ENCODE data around the gene ZBTB6. TPM values are rescaled to one million over a fixed set of nuclear protein-coding genes. Genes with fewer than 3 reads are reported as not detected.
"Not testable (repeated sequence)": the region's sequence is repeated elsewhere in the genome, so short reads cannot be mapped to it uniquely, and the experiment has no call there.

The ZBTB6 gene
- total RNA-seq, 4 donors from 2014 or later: 6.5 to 12.9 (median 9.5) TPM

- peaks cover 0 to 10% (median 1%) of the 10 kb centered on the region in 4 donors for H3K36me3 ChIP-seq
- WGBS: 81% methylated on average over 1 of the region's 1 CpG
- intact Hi-C loops (cut with DNase I): no loop called here
- TF ChIP-seq POLR2AphosphoS5 (IDR thresholded peaks at IDR 0.05) (no peak), EP300 (IDR thresholded peaks at IDR 0.05) (no peak), POLR2A (IDR thresholded peaks at IDR 0.05; ENCODE audit: low read depth) (no peak), CTCF (IDR thresholded peaks at IDR 0.05) (no peak)
- no peak for DNase-seq (ENCODE audit: extremely low spot score)
- no peaks in the 10 kb centered on the region for H3K9me3 ChIP-seq
- H3K4me1 ChIP-seq: peaks cover 28 to 53% (median 38%) of the 10 kb centered on the region in 4 donors
- H3K4me3 ChIP-seq: peak overlapping the region in 1 of 4 donors; percentile 78
- no peak overlapping the region for H3K27ac ChIP-seq (replicated peaks in 1 of 4)
- no peaks in the 10 kb centered on the region for H3K27me3 ChIP-seq
Observed at GRCh38 chr9:122929796-122930354, 16.8 kb upstream of the ZBTB6 start.

- Histone ChIP-seq H3K9me3 (no peaks in the 10 kb centered on the region), H3K27ac (replicated peaks in 1 of 4) (no peak overlapping the region), H3K4me1 (peaks cover 0 to 5% (median 2%) of the 10 kb centered on the region in 4 donors), H3K4me3 (no peak overlapping the region), H3K36me3 (peaks cover 0 to 36% (median 22%) of the 10 kb centered on the region in 4 donors), H3K27me3 (no peaks in the 10 kb centered on the region)
- WGBS: 92% methylated on average over 3 of the region's 3 CpGs
- intact Hi-C loops (cut with DNase I): no loop called here
- no peak for DNase-seq (ENCODE audit: extremely low spot score)
- TF ChIP-seq CTCF (IDR thresholded peaks at IDR 0.05): no peak
- TF ChIP-seq POLR2AphosphoS5 (IDR thresholded peaks at IDR 0.05): no peak
- TF ChIP-seq POLR2A (IDR thresholded peaks at IDR 0.05; ENCODE audit: low read depth): no peak
- no peak for TF ChIP-seq EP300 (IDR thresholded peaks at IDR 0.05)
Observed at GRCh38 chr9:122923947-122924346, 10.8 kb upstream of the ZBTB6 start.

DNA sequence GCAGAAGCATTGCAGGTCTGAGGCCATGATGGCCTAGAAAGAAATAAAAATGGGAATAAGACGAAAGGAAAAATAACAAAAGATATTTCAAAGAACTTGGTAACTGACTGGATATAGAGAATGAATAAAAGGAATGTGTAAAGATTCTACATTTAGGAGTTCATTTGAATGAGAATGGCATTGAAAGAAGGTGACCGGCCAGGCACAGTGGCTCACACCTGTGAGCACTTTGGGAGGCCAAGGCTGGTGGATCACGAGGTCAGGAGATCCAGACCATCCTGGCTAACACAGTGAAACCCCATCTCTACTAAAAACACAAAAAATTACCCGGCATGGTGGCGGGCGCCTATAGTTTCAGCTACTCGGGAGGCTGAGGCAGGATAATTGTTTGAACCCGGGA, 9.6 kb upstream of the ZBTB6 start:
- intact Hi-C loops (cut with DNase I): no loop called here
- H3K36me3 ChIP-seq: peaks cover 0 to 34% (median 29%) of the 10 kb centered on the region in 4 donors
- no peak overlapping the region for H3K27ac ChIP-seq (replicated peaks in 1 of 4)
- H3K4me3 ChIP-seq: no peak overlapping the region
- no peaks in the 10 kb centered on the region for H3K9me3 ChIP-seq
- no peak for DNase-seq (ENCODE audit: extremely low spot score)
- H3K27me3 ChIP-seq: no peaks in the 10 kb centered on the region
- whole genome bisulfite sequencing: 87% methylated on average over 8 of the region's 8 CpGs
- TF ChIP-seq CTCF (IDR thresholded peaks at IDR 0.05) (no peak), EP300 (IDR thresholded peaks at IDR 0.05) (no peak), POLR2A (IDR thresholded peaks at IDR 0.05; ENCODE audit: low read depth) (no peak), POLR2AphosphoS5 (IDR thresholded peaks at IDR 0.05) (no peak)
- peaks cover 0 to 3% (median 0%) of the 10 kb centered on the region in 4 donors for H3K4me1 ChIP-seq

DNA sequence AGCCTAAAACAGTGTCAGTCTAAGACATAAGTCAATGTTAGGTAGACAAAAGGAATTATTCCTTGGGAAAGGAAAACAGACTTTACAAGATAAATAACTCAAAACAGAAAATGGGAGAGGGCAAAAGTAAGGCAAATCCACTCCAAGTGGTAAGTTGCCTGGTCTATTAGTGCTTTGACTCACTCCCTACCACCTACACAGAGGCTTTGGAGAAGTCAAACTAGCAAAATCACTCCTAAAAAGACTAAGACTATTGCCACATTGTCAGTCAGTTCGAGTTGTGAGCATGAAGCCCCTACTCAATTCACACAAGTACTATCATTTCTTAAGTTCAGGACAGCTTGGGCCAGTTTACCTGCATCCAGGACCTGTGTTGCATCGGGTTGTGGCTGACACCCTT, 5.2 kb upstream of the ZBTB6 start:
- TF ChIP-seq POLR2AphosphoS5 (IDR thresholded peaks at IDR 0.05): no peak
- TF ChIP-seq CTCF (IDR thresholded peaks at IDR 0.05): no peak
- no peak for TF ChIP-seq EP300 (IDR thresholded peaks at IDR 0.05)
- no peak for TF ChIP-seq POLR2A (IDR thresholded peaks at IDR 0.05; ENCODE audit: low read depth)
- peaks cover 4 to 8% (median 5%) of the 10 kb centered on the region in 4 donors for H3K4me1 ChIP-seq
- no peak for DNase-seq (ENCODE audit: extremely low spot score)
- H3K4me3 ChIP-seq: no peak overlapping the region
- H3K27ac ChIP-seq (replicated peaks in 1 of 4): no peak overlapping the region
- intact Hi-C loops (cut with DNase I): no loop called here
- H3K9me3 ChIP-seq: no peaks in the 10 kb centered on the region
- peaks cover 0 to 29% (median 27%) of the 10 kb centered on the region in 4 donors for H3K36me3 ChIP-seq
- H3K27me3 ChIP-seq: no peaks in the 10 kb centered on the region
- 100% methylated on average over 2 of the region's 2 CpGs for WGBS

DNA sequence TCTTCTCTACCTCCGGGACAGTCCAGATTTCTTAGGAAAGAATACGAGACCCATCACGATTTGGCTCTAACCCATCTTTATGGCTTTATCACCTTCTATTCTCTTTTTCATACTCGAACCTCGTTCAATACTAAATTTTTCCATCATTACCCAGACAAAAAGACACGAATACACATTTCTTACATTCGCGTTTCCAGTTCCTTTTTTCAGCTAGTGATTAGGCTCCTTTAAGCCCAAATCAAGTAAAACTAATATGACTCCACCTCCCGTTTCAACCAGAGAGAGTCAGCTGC, 506 bp downstream of the ZBTB6 start:
- peak overlapping the region; percentile 84 to 90 (median 86) for H3K27ac ChIP-seq (replicated peaks in 1 of 4)
- TF ChIP-seq CTCF (IDR thresholded peaks at IDR 0.05): no peak
- TF ChIP-seq POLR2A (IDR thresholded peaks at IDR 0.05; ENCODE audit: low read depth): no peak
- TF ChIP-seq EP300 (IDR thresholded peaks at IDR 0.05): no peak
- TF ChIP-seq POLR2AphosphoS5 (IDR thresholded peaks at IDR 0.05): no peak
- H3K4me3 ChIP-seq: peak overlapping the region; percentile 78 to 85 (median 78)
- no peaks in the 10 kb centered on the region for H3K9me3 ChIP-seq
- H3K4me1 ChIP-seq: peaks cover 13 to 21% (median 17%) of the 10 kb centered on the region in 4 donors
- no peak for DNase-seq (ENCODE audit: extremely low spot score)
- intact Hi-C loops (cut with DNase I): loop anchor here (5.0 kb wide), 1 partner anchor 80 kb away; no protein-coding TSS in a partner anchor
- H3K27me3 ChIP-seq: no peaks in the 10 kb centered on the region
- 6% methylated on average over 9 of the region's 9 CpGs for WGBS
- peaks cover 7 to 26% (median 15%) of the 10 kb centered on the region in 4 donors for H3K36me3 ChIP-seq

GRCh38 chr9:122906122-122906521, 7.0 kb downstream of the ZBTB6 start:
- H3K9me3 ChIP-seq; intact Hi-C loops (cut with DNase I); DNase-seq (ENCODE audit: extremely low spot score); H3K4me3 ChIP-seq; H3K27me3 ChIP-seq: not testable (repeated sequence)
- Histone ChIP-seq H3K36me3 (peaks cover 7 to 18% (median 12%) of the 10 kb centered on the region in 4 donors), H3K27ac (replicated peaks in 1 of 4) (peak overlapping the region in 2 of 4 donors; percentile 94 to 97), H3K4me1 (peaks cover 22 to 36% (median 34%) of the 10 kb centered on the region in 4 donors)
- 97% methylated on average over 16 of the region's 16 CpGs for WGBS

Measured in esophagus muscularis mucosa (tissue), 4 donors.